Transverse colon (tissue), 4 donors: ENCODE results near the gene SPTBN1.

Experiments
- CTCF ChIP-seq, 5 experiments: fragments of 200-600 bp in 3 of 5; fragments of 450-650 bp in 2 of 5; sonication (generic) in 3 of 5; IDR thresholded peaks; 1 replicate in 2 of 5; 2 replicates in 3 of 5; pipeline ENCODE4 v1.5.1; 2016 to 2017; ENCODE audit warnings: antibody characterized with exemption in 5 of 5, inconsistent platforms in 3 of 5, mild to moderate bottlenecking in 2 of 5, moderate library complexity in 1 of 5
- EP300 ChIP-seq: sonication (generic); formaldehyde crosslinking; IDR thresholded peaks from one replicate; pipeline ENCODE4 v1.6.1; 2017; ENCODE audit warnings: antibody characterized with exemption, low read depth
- POLR2A ChIP-seq: fragments of 450-650 bp; IDR thresholded peaks from one replicate; pipeline ENCODE4 v1.6.1; 2016; ENCODE audit warnings: antibody characterized with exemption, mild to moderate bottlenecking, moderate library complexity
- POLR2AphosphoS5 ChIP-seq, 3 donors: sonication (generic); formaldehyde crosslinking; IDR thresholded peaks; one replicate each; pipeline ENCODE4 v1.6.1; 2016; ENCODE audit warnings: antibody characterized with exemption in 3 of 3

GRCh38 chr2:54519841-54520459 is 63.8 kb downstream of the SPTBN1 start:
- TF ChIP-seq CTCF (IDR thresholded peaks at IDR 0.05) (no peak), POLR2A (no peak), EP300 (no peak), POLR2AphosphoS5 (IDR thresholded peaks at IDR 0.05) (no peak)
